B cell (primary cell): ENCODE data around the gene AAK1.

Experiments used
- EZH2 ChIP-seq: IDR thresholded peaks from 2 replicates; pipeline ENCODE4 v1.6.1; 2012; ENCODE audit warnings: borderline replicate concordance, low read depth, mild to moderate bottlenecking, moderate library complexity, low read length; ENCODE audit not compliant: insufficient read depth, poor library complexity, severe bottlenecking
- TF ChIP-seq, protein P1 (sequence below): fragments of 200-600 bp; IDR thresholded peaks from one replicate; pipeline ENCODE4 v1.8.0; 2022; ENCODE audit warnings: antibody characterized with exemption, mild to moderate bottlenecking

DNA sequence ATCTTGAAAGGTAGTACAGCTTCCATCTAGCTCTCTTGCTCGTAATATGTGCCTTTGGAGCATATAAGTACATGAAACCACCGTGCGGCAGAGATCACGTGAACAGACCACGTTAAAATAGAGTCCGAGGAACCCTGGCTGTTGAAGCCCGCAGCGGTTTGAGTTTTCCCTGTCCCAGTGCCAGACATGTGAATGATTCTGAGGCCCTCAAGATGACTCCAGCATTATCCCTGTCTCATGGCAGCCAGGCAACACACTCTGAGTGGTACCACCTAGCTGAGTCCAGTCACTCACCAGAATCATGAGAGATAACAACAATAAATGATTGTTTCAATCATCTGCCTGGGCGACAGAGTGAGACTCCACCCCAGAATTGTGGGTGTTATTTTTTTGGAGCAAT is 21.6 kb upstream of the AAK1 start:
- no peak for TF ChIP-seq EZH2
- TF ChIP-seq, protein P1, sequence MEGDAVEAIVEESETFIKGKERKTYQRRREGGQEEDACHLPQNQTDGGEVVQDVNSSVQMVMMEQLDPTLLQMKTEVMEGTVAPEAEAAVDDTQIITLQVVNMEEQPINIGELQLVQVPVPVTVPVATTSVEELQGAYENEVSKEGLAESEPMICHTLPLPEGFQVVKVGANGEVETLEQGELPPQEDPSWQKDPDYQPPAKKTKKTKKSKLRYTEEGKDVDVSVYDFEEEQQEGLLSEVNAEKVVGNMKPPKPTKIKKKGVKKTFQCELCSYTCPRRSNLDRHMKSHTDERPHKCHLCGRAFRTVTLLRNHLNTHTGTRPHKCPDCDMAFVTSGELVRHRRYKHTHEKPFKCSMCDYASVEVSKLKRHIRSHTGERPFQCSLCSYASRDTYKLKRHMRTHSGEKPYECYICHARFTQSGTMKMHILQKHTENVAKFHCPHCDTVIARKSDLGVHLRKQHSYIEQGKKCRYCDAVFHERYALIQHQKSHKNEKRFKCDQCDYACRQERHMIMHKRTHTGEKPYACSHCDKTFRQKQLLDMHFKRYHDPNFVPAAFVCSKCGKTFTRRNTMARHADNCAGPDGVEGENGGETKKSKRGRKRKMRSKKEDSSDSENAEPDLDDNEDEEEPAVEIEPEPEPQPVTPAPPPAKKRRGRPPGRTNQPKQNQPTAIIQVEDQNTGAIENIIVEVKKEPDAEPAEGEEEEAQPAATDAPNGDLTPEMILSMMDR, result no peak
